IPS DF 6.9 (cell line): Measurements from ENCODE around the gene PRSS27.
"Not testable (repeated sequence)": the region's sequence is repeated elsewhere in the genome, so short reads cannot be mapped to it uniquely, and the experiment has no call there.

Experiments used
- DNase-seq: peaks from one replicate; pipeline ENCODE4 v3.0.0-alpha.2; 2013; ENCODE audit warnings: low read depth, low spot score
- H3K27ac ChIP-seq: one replicate; pipeline ENCODE4 v1.5.1; 2013; ENCODE audit warnings: low read length, control low read depth
- H3K27me3 ChIP-seq: 2 replicates; pipeline ENCODE4 v1.6.1; 2013; ENCODE audit warnings: mild to moderate bottlenecking, low read length; ENCODE audit not compliant: control insufficient read depth, insufficient read depth
- H3K36me3 ChIP-seq: 2 replicates; pipeline ENCODE4 v1.6.1; 2013; ENCODE audit warnings: low read length; ENCODE audit not compliant: control insufficient read depth, insufficient read depth
- H3K4me1 ChIP-seq: 2 replicates; pipeline ENCODE4 v1.6.1; 2013; ENCODE audit warnings: low read length; ENCODE audit not compliant: control insufficient read depth, insufficient read depth
- H3K4me3 ChIP-seq: 2 replicates; pipeline ENCODE4 v1.5.1; 2013; ENCODE audit warnings: mild to moderate bottlenecking, low read length
- H3K9me3 ChIP-seq: 2 replicates; pipeline ENCODE4 v1.6.1; 2013; ENCODE audit warnings: low read length, inconsistent platforms; ENCODE audit not compliant: control insufficient read depth, insufficient read depth
- WGBS: extraction: QIAGEN DNeasy Blood & Tissue Kit; methylation state at CpG from one replicate; pipeline ENCODE4 v1.1.7; 2013; ENCODE audit warnings: mixed read lengths, missing lambda C conversion rate; ENCODE audit not compliant: insufficient read length, insufficient coverage; 5-methylcytosine and 5-hydroxymethylcytosine counted together

PRSS27 gene

DNA sequence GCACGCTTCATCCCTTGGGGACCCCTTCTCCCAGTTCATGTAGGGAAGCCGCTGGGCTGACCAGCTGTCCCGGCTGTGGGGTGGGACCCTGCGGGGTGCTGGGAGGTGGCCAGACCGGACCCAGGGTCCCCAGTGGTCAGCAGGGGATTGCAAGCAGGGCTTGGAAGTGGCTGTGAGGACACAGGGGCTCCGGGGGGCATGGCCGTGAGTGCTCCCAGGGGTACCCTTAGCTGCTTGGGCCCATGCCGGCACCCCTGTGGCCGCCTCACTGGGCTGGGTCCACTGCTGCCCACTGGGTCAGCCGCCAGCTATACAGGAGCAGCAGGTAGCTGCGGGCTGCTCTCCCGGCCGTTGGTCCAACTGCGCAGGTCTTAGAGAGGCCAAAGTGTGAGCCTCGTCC is 18.8 kb downstream of the PRSS27 start:
- H3K4me1 ChIP-seq: no peaks in the 10 kb centered on the region
- no peak for DNase-seq
- H3K9me3 ChIP-seq: no peaks in the 10 kb centered on the region
- H3K36me3 ChIP-seq: peaks cover 46% of the 10 kb centered on the region
- no peak overlapping the region for H3K27ac ChIP-seq
- no CpG with 5 or more reads among the region's 15 CpGs for WGBS
- H3K27me3 ChIP-seq: no peaks in the 10 kb centered on the region
- no peak overlapping the region for H3K4me3 ChIP-seq

- H3K4me1 ChIP-seq: no peaks in the 10 kb centered on the region
- no peak overlapping the region for H3K4me3 ChIP-seq
- no peak overlapping the region for H3K27ac ChIP-seq
- no peaks in the 10 kb centered on the region for H3K9me3 ChIP-seq
- H3K36me3 ChIP-seq: peaks cover 43% of the 10 kb centered on the region
- no peak for DNase-seq
- no CpG with 5 or more reads among the region's 13 CpGs for WGBS
- H3K27me3 ChIP-seq: no peaks in the 10 kb centered on the region
Observed at GRCh38 chr16:2700786-2701185, 19.2 kb downstream of the PRSS27 start.

DNA sequence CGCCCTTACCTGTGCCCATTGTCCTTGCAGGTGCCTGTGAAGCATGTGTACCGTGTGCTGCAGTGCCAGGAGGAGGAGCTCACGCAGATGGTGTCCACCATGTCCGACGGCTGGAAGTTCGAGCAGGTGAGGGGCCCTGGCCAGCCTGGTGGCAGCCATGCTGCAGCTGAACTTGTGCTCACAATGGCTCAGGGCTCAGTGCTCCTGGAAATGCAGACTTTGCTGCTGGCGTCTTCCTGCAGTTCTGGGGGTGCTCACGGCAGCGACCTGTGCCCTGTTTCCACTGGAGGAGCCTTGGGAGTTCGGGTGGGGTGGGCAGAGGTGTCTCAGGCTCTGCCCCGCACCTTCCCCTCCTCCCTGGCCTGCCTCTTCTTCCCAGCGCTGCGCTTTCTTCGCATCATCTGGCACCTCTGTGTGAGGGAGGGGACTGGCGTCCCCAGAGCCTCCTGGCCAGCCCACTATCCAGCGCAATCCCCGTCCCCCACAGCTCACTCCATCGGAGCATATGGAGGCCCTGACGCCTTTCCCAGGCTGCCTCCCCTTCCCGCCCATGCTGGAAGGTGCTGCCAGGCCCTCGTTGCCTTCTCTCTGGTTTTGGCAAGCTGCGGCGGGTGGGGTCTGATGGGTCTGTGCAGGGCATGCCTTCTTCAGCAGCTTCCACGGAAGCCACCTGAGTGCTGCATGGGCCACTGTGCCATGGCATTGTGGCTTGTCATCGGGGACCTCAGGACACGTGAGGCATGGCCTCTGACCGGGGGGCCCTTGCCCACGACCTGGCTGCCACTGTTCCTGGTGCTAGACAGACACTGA is 20.0 kb downstream of the PRSS27 start:
- Histone ChIP-seq H3K27ac (no peak overlapping the region), H3K9me3 (no peaks in the 10 kb centered on the region), H3K4me1 (no peaks in the 10 kb centered on the region), H3K4me3 (no peak overlapping the region; the same call in 1 of the 2 replicates), H3K36me3 (peaks cover 36% of the 10 kb centered on the region), H3K27me3 (no peaks in the 10 kb centered on the region)
- DNase-seq: no peak
- no CpG with 5 or more reads among the region's 28 CpGs for WGBS

- Histone ChIP-seq H3K9me3 (no peaks in the 10 kb centered on the region), H3K27me3 (no peaks in the 10 kb centered on the region), H3K36me3 (peaks cover 33% of the 10 kb centered on the region), H3K27ac (no peak overlapping the region), H3K4me3 (no peak overlapping the region), H3K4me1 (no peaks in the 10 kb centered on the region)
- WGBS: no CpG with 5 or more reads among the region's 32 CpGs
- DNase-seq: no peak
Observed at GRCh38 chr16:2698965-2699750, 20.9 kb downstream of the PRSS27 start.

- no peak overlapping the region for H3K4me3 ChIP-seq
- no CpG with 5 or more reads among the region's 28 CpGs for WGBS
- H3K4me1 ChIP-seq: peaks cover 2% of the 10 kb centered on the region; the same call in 1 of the 2 replicates
- no peak overlapping the region for H3K27ac ChIP-seq
- H3K27me3 ChIP-seq: no peaks in the 10 kb centered on the region
- H3K9me3 ChIP-seq: no peaks in the 10 kb centered on the region
- no peak for DNase-seq
- H3K36me3 ChIP-seq: peaks cover 33% of the 10 kb centered on the region
Observed at GRCh38 chr16:2698103-2698870, 21.7 kb downstream of the PRSS27 start.

DNA sequence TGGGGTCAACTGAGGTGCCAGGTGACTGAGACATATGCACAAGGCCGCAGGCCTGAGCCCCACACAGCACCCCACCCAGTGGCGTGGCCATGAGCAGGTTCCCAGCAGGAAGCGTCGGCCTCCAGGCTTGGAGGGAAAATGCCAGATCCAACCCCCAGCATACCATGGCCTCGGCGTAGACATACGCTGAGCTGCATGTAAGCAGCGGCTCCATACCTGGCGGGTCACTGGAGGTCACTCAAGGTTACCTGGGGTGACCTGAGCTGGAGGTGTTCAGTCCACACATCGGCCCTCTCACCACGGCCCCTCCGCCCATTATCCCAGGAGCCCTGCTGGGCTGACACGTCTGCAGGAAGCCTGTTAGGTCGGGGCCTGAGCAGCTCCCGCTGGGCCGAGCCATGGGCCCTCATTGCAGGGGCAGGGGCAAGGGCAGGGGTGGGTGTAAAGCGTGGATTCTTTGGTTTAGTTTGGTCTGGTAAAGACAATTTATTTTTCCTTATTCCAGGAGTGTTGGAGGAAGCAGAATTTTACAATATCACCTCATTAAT is 22.5 kb downstream of the PRSS27 start:
- Histone ChIP-seq H3K27ac (no peak overlapping the region), H3K4me1 (peaks cover 4% of the 10 kb centered on the region; the same call in 1 of the 2 replicates), H3K27me3 (no peaks in the 10 kb centered on the region), H3K4me3 (no peak overlapping the region), H3K9me3 (no peaks in the 10 kb centered on the region), H3K36me3 (peaks cover 29% of the 10 kb centered on the region)
- DNase-seq: no peak
- no CpG with 5 or more reads among the region's 17 CpGs for WGBS

DNA sequence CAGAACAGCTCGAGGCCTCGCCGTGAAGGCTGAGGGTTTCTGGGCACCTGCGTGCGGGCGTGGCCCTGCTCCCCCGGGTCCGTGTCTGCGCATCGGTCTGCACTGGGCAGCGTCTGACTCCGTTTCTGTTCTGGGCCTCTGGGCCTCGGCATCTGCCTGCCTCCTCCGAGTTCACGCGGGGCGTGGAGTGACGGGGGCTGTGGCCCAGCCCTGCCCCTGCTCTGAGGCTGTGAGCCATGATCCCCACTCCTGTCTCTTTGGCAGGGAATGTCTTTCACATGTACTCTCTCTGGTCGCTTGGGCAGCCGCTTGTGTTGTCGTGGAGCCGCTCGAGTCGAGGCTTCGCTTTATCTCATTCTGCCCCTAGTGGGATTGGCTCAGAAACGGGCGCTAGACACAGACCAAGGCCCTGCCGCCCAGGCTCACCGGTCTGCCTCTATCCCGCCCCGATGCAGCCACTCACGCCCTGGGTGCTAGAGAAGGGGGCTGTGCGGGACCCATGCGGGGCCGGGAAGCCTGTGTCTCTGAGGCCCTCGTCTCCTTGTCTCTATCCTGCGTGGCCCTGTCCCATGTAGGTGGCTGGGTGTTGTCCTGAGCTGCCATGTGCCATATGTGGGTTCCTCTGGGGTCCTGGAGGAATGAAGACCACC is 23.3 kb downstream of the PRSS27 start:
- H3K4me3 ChIP-seq, H3K4me1 ChIP-seq, H3K9me3 ChIP-seq, DNase-seq, H3K27me3 ChIP-seq, H3K27ac ChIP-seq: not testable (repeated sequence)
- H3K36me3 ChIP-seq: peaks cover 25% of the 10 kb centered on the region
- no CpG with 5 or more reads among the region's 37 CpGs for WGBS

GRCh38 chr16:2692948-2693651 is 26.9 kb downstream of the PRSS27 start:
- no peaks in the 10 kb centered on the region for H3K9me3 ChIP-seq
- no peak overlapping the region for H3K4me3 ChIP-seq
- H3K27ac ChIP-seq: no peak overlapping the region
- H3K36me3 ChIP-seq: peaks cover 13% of the 10 kb centered on the region
- H3K27me3 ChIP-seq: no peaks in the 10 kb centered on the region
- no CpG with 5 or more reads among the region's 24 CpGs for WGBS
- H3K4me1 ChIP-seq: peaks cover 4% of the 10 kb centered on the region; the same call in 1 of the 2 replicates
- no peak for DNase-seq

- Histone ChIP-seq H3K4me3 (no peak overlapping the region), H3K9me3 (no peaks in the 10 kb centered on the region), H3K27ac (no peak overlapping the region), H3K4me1 (peaks cover 4% of the 10 kb centered on the region; the same call in 1 of the 2 replicates), H3K27me3 (no peaks in the 10 kb centered on the region), H3K36me3 (peaks cover 10% of the 10 kb centered on the region)
- WGBS: no CpG with 5 or more reads among the region's 14 CpGs
- no peak for DNase-seq
Observed at GRCh38 chr16:2692251-2692947, 27.6 kb downstream of the PRSS27 start.
